Stimulated activated CD4-positive, alpha-beta T cell treated with anti-CD3 and anti-CD28 coated beads, Interleukin-2, amount 100 ng/mL, for 48 hours (primary cell): ENCODE data around the gene ABCC4.
"Not testable (repeated sequence)": the region's sequence is repeated elsewhere in the genome, so short reads cannot be mapped to it uniquely, and the experiment has no call there.

Experiments
- DNase-seq, 2 donors: peaks; one replicate each; pipeline ENCODE4 v3.0.0-alpha.2; 2020

ABCC4 gene

DNA sequence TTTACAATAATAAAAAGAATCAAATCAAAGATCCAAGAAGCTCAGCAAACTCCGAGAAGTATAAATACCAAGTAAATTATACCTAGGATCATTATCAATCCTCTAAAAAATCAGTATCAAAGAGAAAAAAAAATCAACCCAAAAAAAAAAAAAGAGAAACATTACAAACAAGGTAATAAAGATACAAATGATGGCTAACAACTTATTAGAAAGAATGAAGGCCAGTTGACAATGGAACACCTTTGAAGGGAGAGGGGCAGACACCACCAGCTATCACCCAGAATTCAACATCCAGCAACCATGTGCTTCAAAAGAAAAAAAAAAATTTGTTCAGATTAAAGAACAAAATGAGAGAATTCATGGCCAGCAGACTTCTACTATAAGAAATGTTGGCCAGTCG lies 77.2 kb downstream of the ABCC4 start:
- DNase-seq: no peak

DNA sequence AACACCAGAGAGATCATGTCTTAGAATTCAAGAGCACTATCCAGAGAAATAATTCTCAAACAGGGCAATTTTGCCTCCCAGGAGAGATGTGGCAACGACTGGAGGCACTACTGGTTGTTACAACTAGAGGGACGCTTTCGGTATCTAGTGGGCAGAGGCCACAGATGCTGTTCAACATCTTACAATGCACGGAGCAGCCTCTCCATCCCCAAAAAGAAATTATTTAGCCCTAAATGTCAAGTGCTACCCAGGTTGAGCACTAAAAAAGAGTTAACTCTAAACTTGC lies 78.6 kb downstream of the ABCC4 start:
- DNase-seq: no peak

DNA sequence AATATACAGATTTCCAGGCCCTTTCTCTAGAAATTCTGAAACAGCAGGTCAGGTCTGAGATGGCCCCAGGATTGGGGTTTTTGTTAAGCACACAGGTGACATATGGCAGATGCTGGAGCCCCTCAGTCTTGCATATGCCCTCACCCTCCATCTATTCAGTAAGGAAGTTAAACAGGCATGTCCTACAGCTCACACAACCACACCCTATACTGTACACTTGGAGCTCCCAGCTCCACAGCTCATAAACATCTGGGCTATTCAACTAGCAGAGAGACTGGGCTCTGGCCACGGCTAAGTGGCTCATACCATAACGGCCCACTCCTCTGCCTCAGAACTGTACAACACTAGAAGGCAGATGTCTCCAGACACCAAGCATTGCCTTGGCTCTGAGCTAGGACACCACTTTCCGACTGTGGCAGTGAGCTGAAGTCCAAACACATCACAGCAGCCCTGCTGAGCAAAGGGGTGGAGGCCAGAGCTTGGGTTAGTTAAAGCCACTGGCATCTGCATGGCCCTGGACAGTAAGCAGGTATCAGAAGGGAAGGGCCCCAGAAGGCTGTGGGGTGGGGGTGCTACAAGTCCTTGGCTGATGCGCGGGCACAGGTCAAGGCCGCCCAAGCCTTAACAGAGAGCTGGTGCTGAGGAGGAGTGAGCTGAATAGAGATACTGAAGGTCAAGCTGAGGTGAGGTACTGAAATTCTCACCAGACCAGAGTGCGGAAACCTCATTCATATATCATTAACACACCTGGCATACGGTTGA lies 79.1 kb downstream of the ABCC4 start:
- no peak for DNase-seq

DNA sequence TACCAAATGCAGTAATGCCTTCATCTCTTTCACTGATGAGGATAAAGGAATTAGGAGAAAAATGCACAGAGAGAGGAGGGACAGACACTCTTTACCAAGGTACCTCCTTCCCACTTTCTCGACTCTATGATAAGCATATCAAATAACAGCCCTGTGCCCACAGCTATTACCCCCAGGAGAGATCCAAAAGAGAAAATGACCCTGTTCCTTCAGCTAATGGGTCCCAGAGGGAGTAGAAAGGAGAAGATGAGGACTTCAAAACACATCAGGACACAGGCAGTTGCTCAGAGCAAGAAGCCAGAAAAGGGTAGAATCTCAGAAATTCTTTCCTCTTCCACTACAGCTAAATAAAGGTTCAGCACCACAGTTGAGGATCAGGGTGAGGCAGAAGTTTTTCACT lies 80.6 kb downstream of the ABCC4 start:
- no peak for DNase-seq

DNA sequence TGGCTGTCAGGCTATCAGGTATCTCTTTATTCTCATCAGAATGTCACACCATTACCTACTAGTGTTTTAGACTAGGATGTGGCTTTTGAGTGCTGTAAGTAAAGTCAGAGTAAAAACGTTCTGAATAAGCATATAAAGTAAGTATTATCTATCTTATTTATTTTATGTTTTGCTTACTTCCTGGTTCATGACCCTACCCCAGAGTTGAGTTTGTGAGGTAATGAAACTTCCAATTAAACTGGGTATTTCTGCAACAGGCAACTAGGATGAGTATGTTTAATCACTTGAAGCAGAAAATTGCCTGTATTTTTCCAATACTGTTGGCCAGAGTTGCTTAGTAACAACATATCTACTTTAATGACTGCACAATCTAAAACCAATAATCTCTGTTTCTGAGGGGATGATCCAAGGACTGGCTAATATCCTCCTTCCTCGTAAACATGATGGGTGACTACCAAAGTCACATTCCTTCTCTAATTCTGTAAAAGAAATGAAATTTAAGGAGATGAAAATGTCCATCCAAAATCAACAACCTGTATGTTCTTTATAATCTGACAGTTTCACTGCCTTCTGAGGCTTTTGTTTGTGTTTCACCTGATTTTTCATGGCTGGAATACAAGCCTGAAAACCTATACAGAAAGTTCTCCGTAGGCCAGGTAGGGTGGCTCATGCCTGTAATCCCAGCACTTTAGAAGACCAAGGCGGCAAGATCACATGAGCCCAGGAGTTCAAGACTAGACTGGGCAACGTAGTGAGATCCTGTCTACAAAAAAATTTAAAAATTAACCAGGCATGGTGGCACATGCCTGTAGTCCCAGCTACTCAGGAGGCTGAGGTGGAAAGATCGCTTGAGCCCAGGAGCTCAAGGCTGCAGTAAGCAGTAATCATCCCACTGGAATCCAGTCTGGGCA lies 83.1 kb downstream of the ABCC4 start:
- DNase-seq: no peak

DNA sequence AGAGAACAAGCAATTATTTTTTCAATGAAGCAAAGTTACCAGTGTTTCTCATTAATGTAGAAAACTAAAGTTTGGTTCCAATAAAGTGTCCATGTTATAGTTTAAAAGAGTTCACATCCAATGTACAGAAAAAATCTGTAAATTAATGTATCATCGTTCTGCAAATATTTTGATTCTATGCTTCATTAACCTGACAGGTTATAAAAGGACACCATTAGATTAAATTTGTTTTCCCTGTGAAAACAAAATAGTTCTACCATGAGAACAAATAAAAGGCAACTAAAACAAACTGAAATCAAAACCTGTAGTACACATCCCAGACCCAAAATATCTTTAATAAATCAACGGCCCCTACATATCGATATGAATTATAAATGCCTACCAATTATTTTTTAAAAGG lies 85.1 kb downstream of the ABCC4 start:
- no peak for DNase-seq

DNA sequence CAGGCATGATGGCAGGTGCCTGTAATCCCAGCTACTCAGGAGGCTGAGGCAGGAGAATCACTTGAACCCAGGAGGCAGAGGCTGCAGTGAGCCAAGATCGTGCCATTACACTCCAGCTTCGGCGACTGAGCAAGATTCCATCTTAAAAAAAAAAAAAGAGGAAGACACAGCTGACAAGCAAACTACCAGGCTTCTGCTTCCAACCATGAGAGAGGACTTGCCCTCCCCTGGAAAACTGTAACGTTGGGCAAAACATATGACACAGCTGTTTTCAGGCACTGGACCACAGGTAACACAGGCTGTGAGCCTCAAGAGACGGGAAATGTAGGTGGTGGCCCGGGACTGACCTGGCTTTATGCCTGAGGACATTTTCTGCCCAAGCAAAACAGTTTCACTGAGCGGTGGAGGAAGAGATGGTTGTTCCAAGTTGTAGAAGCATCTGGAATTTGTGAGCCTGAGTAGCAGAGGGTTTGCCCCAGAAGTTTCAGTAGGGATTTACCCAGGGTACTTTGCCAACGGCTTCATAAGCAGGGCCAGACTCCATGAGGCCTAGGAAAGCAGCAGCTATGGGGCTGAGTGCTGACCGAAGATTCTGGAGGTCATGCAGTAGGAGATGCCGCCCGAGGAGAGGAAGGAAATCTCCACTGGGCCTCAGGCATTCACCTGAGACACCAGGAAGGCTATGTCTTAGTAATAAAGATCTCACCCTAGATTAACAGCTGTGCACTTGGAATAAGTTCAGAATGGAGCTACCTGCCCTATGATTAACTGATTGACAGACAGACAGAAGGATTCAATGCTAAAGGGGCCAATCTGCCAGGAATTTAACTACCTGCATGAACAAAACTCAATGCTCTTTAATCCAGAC lies 88.0 kb downstream of the ABCC4 start:
- no peak for DNase-seq

DNA sequence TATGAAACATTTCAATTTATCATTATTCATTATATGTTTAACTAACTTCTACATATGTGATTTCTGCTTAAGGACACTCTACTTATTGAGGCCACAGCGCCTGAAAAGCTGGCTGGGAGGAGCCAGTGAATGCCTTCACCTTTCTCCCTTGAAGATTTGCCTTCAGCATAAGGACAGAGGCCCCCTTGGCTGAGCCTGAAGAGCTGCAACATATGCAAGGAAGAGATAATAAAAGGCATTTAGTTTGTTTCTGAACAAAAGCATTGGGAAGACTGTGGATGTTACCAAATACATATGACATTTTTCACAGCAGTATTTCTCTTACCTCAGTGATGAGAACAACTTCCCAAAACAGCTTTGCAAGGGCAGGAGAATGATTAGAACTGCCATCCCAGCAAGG lies 92.1 kb downstream of the ABCC4 start:
- no peak for DNase-seq

DNA sequence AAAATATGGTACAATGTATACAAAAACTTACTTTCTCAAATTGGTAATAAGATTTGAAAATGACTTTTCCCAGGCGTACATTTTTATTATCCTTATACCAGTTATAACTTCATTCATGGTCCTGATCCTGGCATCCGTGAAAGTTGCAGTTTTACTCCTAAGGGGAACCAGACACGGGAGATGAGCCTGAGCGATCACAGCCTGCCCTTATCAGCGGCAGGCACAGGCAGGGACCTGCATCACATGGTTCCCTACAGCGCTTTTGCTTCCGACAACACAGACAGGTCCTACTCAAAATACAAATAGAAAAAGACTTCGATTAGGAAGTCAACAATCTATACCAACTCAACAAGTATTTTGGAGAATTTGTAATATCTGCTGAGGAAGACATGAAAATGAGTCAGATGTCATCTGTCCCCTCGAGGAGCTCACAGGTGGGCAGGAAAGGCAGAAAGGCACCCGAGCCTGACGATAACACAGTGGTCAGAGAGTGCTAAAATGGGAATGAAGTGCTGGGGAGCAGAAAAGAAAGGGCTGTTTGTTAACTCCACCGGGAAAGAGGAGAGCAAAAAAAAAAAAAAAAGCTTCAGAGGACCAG lies 93.4 kb downstream of the ABCC4 start:
- no peak for DNase-seq

DNA sequence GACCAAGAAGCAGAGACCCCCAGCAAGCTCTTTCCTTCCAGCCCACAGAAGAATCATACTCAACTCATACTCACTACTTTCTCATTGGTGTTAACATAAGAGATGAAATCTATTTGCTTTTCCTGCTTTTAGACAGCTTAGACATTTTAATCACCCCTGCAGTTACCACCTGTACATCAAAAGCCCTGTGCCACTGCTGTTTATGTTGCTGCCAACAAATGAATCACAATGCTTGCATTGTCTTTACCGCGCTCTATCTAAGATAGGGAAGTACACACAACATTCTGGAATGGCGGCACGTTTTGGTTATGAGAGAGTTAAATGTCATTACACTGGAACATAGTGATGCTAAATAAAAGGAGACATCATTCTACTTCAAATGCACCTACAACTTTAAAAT lies 95.1 kb downstream of the ABCC4 start:
- no peak for DNase-seq

DNA sequence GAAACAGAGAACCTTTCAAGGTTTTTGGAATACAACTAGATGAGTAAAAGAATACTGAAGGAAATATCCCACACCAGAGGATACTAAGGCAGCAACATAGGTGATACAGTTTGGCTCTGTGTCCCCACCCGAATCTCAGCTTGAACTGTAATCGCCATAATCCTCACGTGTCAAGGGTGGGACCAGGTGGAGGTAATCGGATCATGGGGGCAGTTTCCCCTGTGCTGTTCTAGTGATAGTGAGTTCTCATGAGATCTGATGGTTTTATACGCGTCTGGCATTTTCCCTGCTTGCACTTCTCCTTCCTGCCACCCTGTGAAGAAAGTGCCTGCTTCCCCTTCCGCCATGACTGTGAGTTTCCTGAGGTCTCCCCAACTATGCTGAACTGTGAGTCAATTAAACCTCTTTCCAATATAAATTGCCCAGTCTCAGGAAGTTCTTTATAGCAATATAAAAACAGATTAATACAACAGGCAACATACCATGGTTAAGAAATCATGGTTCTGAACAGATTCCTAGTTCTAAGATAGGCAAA lies 97.0 kb downstream of the ABCC4 start:
- DNase-seq: no peak

DNA sequence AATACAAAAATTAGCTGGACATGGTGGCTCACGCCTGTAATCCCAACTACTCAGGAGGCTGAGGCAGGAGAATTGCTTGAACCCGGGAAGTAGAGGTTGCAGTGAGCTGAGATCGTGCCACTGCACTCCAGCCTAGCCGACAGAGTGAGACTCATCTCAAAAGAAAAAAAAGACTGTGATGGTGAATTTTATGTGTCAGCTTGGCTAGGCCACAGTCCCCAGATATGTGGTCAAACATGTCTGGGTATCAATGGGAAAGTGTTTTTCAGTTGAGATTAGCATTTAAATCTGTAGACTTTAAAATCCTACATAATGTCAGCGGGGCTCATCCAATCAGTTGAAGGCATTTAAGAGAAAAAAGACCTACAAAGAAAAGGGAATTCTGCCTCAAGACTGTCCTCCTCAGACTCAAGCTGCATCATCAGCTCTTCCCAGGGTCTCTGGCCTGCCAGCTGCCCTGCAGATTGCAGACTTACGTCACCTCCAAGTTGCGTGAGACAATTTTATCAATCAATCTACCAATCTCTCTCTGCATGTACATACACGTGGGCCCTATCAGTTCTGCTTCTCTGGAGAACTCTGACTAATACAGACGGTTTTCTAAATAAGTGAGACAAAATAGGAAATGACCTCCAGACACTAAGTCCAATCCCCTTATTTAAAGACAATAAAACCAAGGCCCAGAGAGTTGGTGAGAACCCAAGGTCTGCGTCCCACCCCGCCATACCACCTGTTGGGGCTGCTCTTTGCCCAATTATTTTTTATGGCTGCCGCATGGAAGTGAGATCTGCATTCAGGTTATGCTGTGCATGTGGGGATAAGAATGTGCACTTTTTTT lies 99.2 kb downstream of the ABCC4 start:
- DNase-seq: no peak

DNA sequence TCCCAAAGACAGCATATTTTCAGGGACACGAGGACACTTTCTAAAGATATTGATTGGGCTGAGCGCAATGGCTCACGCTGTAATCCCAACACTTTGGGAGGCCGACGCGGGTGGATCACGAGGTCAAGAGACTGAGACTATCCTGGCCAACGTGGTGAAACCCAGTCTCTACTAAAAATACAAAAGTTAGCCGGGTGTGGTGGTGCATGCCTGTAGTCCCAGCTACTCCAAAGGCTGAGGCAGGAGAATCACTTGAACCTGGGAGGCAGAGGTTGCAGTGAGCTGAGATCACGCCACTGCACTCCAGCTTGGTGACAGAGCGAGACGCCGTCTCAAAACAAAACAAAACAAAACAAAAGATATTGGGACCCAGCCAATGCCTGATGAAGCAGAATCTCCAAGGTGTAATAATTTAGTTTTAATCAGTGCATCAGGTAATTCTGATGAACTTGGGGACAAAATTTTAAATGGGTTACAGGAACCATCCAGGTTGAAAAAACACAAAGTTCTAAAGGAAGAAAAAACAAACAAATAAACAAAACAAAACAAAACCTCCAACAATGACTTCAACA lies 100.8 kb downstream of the ABCC4 start:
- not testable (repeated sequence) for DNase-seq

DNA sequence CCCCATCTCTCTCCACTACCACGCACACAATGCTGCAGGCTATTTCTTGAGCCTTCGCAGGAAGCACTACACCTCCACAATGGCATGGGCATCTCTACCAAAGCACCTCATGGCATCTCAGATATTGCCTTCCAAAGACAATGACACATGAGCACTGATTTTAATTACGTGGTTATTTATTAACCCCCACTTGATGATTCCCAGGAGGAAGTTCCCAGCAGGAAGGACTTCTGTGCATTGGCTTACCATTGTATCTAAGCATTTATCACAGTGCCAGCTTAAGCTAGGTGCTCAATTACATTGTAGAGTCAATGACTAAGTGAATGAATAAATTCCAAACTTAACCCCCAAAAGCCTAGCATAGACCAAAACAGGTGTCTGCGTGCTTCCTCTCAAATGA lies 101.4 kb downstream of the ABCC4 start:
- no peak for DNase-seq

DNA sequence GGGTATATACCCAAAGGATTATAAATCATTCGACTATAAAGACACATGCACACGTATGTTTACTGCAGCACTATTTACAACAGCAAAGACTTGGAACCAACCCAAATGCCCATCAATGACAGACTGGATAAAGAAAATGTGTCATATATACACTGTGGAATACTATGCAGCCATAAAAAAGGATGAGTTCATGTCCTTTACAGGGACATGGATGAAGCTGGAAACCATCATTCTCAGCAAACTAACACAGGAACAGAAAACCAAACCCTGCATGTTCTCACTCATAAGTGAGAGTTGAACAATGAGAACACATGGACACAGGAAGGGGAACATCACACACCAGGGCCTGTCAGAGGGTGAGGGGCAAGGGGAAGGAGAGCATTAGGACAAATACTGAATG lies 102.6 kb downstream of the ABCC4 start:
- not testable (repeated sequence) for DNase-seq

DNA sequence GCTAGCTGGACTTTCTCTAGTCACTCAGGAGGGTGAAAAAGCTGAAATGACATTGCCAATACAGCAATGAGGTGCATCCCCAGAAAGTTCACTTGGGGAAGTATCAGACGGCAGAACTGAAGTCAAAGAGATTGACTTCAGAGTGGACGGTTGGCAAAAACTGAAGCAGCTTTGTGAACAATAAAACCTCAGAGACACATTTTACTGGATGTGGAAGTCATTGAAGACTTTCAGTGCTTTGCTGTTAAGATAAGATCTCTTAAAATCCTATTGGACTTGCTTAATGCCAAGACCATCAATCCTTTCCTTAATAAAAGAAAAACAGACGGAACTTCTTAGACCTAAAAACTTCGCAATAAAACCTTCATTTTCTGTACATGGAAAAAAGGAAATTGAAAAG lies 103.7 kb downstream of the ABCC4 start:
- DNase-seq: no peak

DNA sequence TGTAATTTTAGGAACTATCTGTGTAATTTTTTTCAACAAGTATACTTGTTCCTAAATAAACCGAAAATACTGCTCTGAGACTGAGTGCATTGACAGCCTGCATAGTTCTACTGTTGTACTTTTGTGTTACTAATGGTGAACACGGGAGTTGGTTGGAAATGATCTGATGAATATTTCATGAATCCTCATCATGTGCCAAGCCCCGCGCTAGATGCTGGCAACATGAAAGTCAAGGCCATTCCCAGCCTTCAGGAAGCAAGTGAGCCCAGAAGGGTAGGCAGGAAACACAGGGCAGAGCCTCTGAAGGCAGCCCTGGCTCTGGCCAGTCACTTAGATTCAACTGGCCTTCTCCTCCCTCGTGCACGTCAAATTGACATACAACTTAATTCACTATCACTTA lies 106.1 kb downstream of the ABCC4 start:
- DNase-seq: no peak

DNA sequence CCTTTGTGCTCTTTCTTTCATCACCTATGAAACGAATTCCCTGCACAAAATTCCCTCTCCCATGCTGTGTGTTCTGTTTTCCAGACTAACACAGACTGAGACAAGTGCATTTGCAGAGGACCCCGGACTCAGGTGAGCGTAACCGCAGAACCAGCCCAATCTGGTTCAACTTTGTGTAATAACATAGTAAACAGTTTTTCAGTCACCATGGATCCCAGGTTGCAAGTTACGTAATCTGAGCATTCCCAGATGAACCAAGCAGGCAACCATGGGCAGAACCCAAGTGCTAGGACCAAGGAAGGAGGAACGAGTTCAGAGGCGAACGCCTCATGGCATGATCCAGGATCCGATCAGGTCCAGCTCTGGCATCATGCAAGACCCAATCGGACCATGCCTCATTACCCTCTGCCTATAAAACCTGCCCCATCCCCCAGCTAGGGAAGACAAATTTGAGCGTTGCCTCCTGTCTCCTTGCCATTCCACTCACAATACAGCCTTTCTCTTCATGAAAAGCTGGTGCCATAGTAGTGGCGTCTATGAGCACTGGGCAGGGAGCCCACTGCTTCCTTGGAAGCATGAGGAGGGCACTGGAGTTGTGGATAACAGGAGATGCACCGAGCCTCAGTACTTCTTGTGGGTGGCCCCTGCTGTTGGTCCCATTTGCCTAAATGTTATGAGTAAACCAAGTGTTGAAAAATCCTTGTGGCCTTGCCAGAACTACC lies 107.6 kb downstream of the ABCC4 start:
- DNase-seq: no peak

DNA sequence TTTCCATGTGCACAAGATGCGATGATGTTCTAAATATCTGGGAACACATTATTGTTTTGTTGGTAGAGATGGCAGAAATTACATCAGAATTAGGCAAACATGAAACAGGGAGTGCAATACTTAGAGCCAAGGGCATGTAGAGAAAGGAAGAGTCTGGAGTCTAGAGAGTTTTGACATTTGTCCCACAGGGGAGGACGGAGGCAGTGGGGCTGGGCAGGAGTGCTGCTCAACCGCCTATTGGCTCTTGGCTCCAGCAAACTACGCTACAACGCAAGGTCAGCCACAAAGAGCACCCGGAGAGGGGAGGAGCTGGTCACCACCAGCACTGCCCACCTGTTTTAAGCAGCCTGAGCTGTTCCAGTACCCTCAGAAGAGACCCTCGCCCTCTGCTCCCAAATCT lies 108.3 kb downstream of the ABCC4 start:
- DNase-seq: no peak

DNA sequence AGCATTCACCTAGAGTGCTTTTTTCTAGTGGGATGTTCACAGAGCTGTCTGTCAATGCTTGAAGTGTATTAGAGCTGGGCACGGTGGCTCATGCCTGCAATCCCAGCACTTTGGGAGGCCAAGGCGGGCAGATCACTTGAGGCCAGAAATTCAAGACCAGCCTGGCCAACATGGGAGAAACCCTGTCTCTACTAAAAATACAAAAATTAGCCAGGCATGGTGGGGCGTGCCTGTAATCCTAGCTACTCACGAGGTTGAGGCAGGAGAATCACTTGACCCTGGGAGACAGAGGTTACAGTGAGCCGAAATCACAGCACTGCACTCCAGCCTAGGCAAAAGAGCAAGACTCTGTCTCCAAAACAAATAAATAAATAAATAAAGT lies 108.7 kb downstream of the ABCC4 start:
- not testable (repeated sequence) for DNase-seq
